ENCODE results near the gene GGTLC1.
"Not testable (repeated sequence)": the region's sequence is repeated elsewhere in the genome, so short reads cannot be mapped to it uniquely, and the experiment has no call there.

Gene GGTLC1

DNA sequence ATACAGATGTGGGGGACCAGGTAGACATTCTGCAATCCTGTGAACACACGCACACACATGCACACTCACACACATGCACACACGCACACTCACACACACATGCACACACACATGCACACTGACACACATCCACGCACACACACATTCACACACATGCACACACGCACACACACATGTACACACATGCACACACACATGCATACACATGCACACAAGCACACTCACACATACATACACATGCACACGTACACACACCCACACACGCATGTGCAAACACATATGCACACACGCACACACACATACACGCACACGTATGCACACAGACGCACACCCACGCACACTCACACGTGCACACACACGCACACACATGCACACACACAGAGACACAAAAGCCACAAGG lies 14.3 kb upstream of the GGTLC1 start:
- Histone ChIP-seq H3K4me3 (ENCODE audit: low read depth, low read length) (no peak overlapping the region), H3K9me3 (ENCODE audit: severe bottlenecking) (no peaks in the 10 kb centered on the region), H3K36me3 (no peaks in the 10 kb centered on the region), H3K27ac (no peak overlapping the region), H3K27me3 (ENCODE audit: insufficient read depth, low read depth, severe bottlenecking) (no peaks in the 10 kb centered on the region)
- TF ChIP-seq, protein P1, sequence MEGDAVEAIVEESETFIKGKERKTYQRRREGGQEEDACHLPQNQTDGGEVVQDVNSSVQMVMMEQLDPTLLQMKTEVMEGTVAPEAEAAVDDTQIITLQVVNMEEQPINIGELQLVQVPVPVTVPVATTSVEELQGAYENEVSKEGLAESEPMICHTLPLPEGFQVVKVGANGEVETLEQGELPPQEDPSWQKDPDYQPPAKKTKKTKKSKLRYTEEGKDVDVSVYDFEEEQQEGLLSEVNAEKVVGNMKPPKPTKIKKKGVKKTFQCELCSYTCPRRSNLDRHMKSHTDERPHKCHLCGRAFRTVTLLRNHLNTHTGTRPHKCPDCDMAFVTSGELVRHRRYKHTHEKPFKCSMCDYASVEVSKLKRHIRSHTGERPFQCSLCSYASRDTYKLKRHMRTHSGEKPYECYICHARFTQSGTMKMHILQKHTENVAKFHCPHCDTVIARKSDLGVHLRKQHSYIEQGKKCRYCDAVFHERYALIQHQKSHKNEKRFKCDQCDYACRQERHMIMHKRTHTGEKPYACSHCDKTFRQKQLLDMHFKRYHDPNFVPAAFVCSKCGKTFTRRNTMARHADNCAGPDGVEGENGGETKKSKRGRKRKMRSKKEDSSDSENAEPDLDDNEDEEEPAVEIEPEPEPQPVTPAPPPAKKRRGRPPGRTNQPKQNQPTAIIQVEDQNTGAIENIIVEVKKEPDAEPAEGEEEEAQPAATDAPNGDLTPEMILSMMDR (IDR thresholded peaks at IDR 0.05; ENCODE audit: low read depth, low read length) = no peak
- DNase-seq = no peak

DNA sequence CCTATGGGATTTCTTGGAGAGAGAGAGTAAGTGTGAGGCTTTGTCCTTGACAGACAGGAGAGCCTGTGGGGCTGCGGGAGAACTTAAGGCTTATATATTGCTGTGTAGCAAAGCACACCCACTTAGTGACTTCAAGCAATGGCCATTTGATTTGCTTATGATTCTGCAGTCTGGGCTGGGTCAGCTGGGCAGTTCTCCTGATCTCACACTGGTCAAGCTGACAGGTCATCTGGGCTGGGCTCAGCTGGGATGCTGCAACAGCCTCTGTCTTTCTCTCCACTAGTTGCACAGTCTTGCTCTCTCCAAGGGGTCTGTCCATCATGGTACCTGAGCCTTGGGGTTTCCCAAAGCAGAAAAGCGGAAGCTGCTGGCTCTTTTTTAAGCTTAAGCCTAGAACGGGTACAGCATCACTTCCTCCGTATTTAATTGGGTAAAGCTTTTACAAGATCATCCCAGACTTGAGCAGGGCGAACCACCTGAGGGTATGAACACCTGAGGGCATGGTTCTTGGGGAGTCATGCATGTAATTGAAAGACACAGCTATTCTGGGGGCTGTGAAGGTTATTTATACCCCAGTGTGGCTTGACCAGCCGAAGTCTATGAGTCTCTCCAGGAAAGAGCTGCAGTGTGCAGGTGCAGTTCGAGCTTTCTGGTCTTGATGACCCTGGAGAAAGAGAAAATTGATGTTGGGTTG lies 13.3 kb upstream of the GGTLC1 start:
- no peak for DNase-seq
- H3K27ac ChIP-seq = no peak overlapping the region
- H3K4me3 ChIP-seq (ENCODE audit: low read depth, low read length) = no peak overlapping the region
- H3K36me3 ChIP-seq = no peaks in the 10 kb centered on the region
- no peaks in the 10 kb centered on the region for H3K9me3 ChIP-seq (ENCODE audit: severe bottlenecking)
- no peaks in the 10 kb centered on the region for H3K27me3 ChIP-seq (ENCODE audit: insufficient read depth, low read depth, severe bottlenecking)
- TF ChIP-seq, protein P1 (IDR thresholded peaks at IDR 0.05; ENCODE audit: low read depth, low read length) = no peak

DNA sequence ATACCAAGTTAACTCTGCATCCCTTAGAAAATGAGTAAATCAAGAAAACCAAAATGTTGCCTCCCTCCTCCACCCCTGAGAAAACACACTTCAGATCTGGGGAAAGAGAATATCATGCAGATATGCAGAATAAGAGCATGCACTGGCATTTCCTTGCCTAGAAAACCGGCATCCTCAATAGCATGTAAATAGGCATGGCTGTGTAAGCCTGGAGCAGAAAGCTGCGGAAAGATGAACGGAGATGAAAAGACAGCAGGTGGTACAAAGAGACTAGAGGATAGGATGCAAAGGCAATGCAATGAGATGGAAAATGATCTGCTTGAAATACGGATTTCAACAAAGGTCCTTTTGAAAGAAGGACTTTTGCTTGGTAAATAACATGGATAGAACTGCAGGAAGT lies 10.3 kb upstream of the GGTLC1 start:
- Histone ChIP-seq H3K9me3 (ENCODE audit: severe bottlenecking) (no peaks in the 10 kb centered on the region), H3K4me3 (ENCODE audit: low read depth, low read length) (no peak overlapping the region), H3K36me3 (no peaks in the 10 kb centered on the region), H3K27me3 (ENCODE audit: insufficient read depth, low read depth, severe bottlenecking) (no peaks in the 10 kb centered on the region), H3K27ac (no peak overlapping the region)
- TF ChIP-seq, protein P1 (IDR thresholded peaks at IDR 0.05; ENCODE audit: low read depth, low read length) = no peak
- no peak for DNase-seq

DNA sequence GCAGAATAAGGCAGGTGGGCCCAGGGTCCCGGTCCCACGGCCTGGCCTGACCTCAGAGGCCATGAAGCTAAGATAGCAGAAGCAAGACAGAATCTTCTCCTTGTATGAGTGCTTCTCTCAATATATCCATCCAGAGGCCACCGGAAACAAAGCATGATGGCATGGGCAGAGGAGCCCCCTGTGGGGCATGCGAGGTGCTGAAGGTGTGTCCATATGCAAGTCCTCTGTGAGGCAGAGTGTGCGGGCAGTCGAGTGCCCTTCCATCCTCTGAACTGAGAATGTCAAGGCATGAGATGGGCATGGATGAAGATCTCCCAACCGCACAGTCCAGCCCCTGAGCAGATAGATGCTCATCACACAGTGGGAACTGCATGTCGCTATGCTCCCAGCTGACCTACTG lies 9.8 kb upstream of the GGTLC1 start:
- no peaks in the 10 kb centered on the region for H3K9me3 ChIP-seq (ENCODE audit: severe bottlenecking)
- no peak for DNase-seq
- H3K27me3 ChIP-seq (ENCODE audit: insufficient read depth, low read depth, severe bottlenecking) = no peaks in the 10 kb centered on the region

DNA sequence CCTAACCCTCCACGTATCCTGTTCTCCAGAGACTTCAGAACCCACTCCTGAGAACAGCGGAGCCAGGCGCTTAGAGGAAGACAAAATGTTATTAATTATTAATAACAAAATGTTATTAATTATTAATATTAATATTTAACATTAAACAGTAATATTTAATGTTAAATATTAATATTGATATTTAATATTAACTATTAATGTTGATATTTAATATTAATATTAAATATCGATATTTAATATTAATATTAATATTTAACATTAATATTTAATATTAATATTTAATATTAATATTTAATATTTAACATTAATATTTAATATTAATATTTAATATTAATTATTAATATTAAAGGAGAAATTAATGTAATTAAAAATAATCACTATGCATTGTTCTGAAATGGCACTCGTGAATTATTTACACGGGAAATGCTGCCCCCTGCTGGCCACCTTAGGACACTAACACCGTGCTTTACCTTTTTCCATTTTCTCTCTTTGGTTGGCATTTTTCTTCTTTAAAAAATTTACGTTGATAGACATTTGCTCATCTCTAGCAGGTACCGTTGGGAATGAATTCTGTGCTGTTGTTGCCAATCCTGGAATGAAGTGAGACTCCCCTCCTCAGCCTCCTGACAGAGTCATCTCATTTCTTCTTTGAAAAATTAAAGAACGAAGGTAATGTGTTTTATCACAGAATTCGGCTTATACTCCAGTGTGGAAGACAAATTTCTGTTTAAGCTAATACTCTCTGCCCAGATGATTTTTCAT lies 7.5 kb upstream of the GGTLC1 start:
- H3K27ac ChIP-seq = no peak overlapping the region
- no peak overlapping the region for H3K4me3 ChIP-seq (ENCODE audit: low read depth, low read length)
- no peaks in the 10 kb centered on the region for H3K36me3 ChIP-seq
- no peaks in the 10 kb centered on the region for H3K9me3 ChIP-seq (ENCODE audit: severe bottlenecking)
- TF ChIP-seq, protein P1 (IDR thresholded peaks at IDR 0.05; ENCODE audit: low read depth, low read length) = peak; percentile 44
- DNase-seq = peak; percentile 46
- no peaks in the 10 kb centered on the region for H3K27me3 ChIP-seq (ENCODE audit: insufficient read depth, low read depth, severe bottlenecking)

More for the DNA sequence above, 9.8 kb upstream of the GGTLC1 start:
- Histone ChIP-seq H3K36me3 (no peaks in the 10 kb centered on the region), H3K4me3 (ENCODE audit: low read depth, low read length) (no peak overlapping the region), H3K27ac (no peak overlapping the region)
- TF ChIP-seq, protein P1 (IDR thresholded peaks at IDR 0.05; ENCODE audit: low read depth, low read length) = 0 out of 2 replicates have a peak, but pooled peaks have one; percentile 3

DNA sequence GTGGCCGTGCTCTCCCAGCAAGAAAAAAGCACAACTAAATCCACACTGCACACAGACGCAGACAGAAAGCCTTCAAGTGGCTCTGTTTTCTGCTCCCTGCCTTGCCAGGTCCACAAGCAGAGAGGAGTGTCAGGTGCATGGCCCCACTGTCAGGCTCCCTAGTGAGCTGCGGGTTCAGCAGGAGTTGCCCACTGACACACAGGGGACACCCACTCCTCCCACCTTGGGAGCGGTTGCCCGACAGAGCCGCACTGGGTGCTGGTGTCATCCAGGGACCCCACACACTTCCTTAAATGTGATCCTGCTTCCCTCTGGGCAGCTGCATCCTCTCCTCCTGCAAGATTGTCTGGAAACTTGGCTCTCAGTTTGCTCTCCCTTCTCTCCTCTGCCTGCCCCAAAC lies 6.7 kb upstream of the GGTLC1 start:
- H3K27me3 ChIP-seq (ENCODE audit: insufficient read depth, low read depth, severe bottlenecking); DNase-seq; H3K4me3 ChIP-seq (ENCODE audit: low read depth, low read length); H3K36me3 ChIP-seq; H3K27ac ChIP-seq; H3K9me3 ChIP-seq (ENCODE audit: severe bottlenecking): not testable (repeated sequence)

DNA sequence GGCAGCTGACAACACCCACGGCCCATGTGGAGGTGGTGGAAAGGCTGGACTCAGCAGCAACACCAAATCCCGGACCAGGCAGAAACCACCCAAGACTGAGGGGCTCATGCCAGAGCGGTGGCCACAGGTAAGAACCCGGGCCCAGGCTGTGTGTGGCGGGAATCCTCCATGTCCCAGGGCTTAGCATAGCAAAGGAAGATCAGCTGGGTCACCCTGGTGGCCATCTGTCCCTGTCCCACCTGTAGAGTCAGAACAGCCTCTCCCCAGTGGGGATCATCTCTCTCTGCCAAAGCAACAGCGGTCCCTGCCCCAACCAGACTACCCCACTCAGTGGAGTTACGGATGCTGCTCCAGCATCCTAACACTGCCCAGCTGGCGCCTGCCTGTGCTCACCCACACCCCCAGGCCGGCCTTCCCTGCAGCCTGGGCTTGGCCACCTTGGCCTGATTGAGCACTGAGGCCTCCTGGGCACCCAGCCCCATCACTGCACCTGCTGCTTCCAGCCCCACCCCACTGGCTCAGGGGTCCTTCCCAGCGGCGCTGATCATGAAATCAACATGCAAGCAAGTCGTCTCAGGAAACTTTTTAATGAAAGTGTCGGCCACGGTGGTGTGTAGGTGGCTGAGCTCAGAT lies 5.5 kb upstream of the GGTLC1 start:
- not testable (repeated sequence) for H3K27me3 ChIP-seq (ENCODE audit: insufficient read depth, low read depth, severe bottlenecking); H3K4me3 ChIP-seq (ENCODE audit: low read depth, low read length); H3K36me3 ChIP-seq; H3K9me3 ChIP-seq (ENCODE audit: severe bottlenecking); H3K27ac ChIP-seq
- peak; percentile 56 for DNase-seq

DNA sequence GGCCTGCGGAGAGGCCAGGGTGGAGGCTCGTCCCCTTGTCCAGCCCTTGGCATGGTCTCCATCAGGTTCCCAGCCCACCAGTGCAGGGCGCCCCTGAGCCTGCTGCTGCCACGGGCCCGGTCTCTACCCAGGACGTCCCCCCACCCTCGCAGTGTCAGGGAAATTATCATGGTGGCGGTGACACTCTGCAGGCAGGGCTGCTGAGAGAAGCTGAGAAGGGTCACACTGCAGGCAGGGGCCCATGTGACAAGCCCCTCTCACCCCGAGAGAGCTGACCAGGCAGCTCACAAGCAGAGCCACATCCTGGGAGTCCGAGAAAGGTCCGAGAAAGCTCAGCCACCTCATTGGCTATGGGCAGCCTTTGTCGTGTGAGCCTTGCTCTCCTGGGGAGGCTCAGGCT lies 4.9 kb upstream of the GGTLC1 start:
- H3K27ac ChIP-seq; DNase-seq; H3K27me3 ChIP-seq (ENCODE audit: insufficient read depth, low read depth, severe bottlenecking); H3K4me3 ChIP-seq (ENCODE audit: low read depth, low read length); H3K9me3 ChIP-seq (ENCODE audit: severe bottlenecking); H3K36me3 ChIP-seq: not testable (repeated sequence)

DNA sequence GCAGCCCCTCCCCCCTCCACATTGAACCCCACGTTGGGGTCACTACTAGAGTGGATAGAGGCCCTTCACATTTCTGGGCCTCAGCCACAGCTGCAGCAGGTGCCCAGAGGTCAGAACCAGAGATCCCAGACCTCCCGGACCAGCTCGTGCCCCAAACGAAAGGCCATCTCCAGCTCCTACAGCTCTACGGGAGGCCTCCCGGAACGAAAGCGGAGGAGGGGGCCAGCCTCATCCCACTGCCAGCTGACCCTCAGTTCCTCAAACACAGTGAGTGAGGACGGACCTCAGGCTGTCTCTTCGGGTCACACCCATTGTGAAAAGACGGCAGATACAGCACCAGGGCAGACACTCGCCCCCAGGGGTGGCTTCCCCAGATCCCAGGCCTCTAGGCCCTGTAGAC lies 1.7 kb upstream of the GGTLC1 start:
- DNase-seq; H3K27me3 ChIP-seq (ENCODE audit: insufficient read depth, low read depth, severe bottlenecking); H3K36me3 ChIP-seq; H3K9me3 ChIP-seq (ENCODE audit: severe bottlenecking); H3K27ac ChIP-seq; H3K4me3 ChIP-seq (ENCODE audit: low read depth, low read length): not testable (repeated sequence)

Data from WERI-Rb-1 (cell line).